SK-MEL-5 (cell line): ENCODE measurements around the gene NEU1. TPM values are rescaled to one million over a fixed set of nuclear protein-coding genes. Genes with fewer than 3 reads are reported as not detected.
"Not testable (repeated sequence)": the region's sequence is repeated elsewhere in the genome, so short reads cannot be mapped to it uniquely, and the experiment has no call there.

Experiments
- DNase-seq: peaks from one replicate; pipeline ENCODE4 v3.0.0-alpha.2; 2016; ENCODE audit warnings: low read depth, low spot score
- in situ Hi-C: cut with HindIII; loops from 2 replicates; pipeline ENCODE4 v1.10.0; 2016; ENCODE audit warnings: low sequenced_read_pairs, high pct_unique_total_duplicates, low pct_unique_long_range_greater_than_20kb
- total RNA-seq: library from RNA; depleted of rRNA; stranded (reverse); fragments of >200 nt; shearing (Covaris generic); gene quantifications from 2 replicates; pipeline ENCODE4 v1.2.3, GENCODE V29; 2014

NEU1 gene
- total RNA-seq, 1 experiment from 2014 or later: 213 TPM

- no peak for DNase-seq
- in situ Hi-C loops: no loop called here
These were observed 31.0 kb downstream of the NEU1 start for GRCh38 chr6:31831350-31832215.

DNA sequence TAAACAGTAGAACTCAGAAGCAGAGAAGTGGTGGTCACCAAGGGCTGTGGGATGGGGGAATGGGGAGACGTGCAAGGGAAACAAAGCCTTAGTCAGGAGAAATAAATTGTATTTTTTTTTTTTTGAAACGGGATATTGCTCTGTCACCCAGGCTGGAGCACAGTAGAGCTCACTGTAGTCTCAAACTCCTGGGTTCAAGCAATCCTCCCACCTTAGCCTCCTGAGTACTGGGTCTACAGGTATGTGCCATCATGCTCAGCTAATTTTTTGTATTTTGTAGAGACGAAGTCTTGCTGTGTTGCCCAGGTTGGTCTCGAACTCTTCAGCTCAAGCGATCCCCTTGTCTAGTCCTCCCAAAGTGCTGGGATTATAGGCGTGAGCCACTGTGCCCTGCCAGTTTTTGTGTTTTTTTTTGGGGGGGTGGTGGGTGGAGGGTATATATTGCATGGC lies 31.7 kb downstream of the NEU1 start:
- DNase-seq: no peak
- in situ Hi-C loops: no loop called here

DNA sequence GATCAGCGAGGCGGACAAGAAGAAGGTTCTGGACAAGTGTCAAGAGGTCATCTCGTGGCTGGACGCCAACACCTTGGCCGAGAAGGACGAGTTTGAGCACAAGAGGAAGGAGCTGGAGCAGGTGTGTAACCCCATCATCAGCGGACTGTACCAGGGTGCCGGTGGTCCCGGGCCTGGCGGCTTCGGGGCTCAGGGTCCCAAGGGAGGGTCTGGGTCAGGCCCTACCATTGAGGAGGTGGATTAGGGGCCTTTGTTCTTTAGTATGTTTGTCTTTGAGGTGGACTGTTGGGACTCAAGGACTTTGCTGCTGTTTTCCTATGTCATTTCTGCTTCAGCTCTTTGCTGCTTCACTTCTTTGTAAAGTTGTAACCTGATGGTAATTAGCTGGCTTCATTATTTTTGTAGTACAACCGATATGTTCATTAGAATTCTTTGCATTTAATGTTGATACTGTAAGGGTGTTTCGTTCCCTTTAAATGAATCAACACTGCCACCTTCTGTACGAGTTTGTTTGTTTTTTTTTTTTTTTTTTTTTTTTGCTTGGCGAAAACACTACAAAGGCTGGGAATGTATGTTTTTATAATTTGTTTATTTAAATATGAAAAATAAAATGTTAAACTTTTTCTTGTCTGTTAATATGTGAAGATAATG lies 32.9 kb downstream of the NEU1 start:
- peak; percentile 54 for DNase-seq
- in situ Hi-C loops: no loop called here

GRCh38 chr6:31827286-31828079 lies 35.1 kb downstream of the NEU1 start, which contains the start of gene HSPA1B:
TSS of gene HSPA1B (plus strand) at chr6:31827738. CDS start at chr6:31827951, 213 bp downstream.
- in situ Hi-C loops: no loop called here
- peak; percentile 100 for DNase-seq

GRCh38 chr6:31826793-31827285 lies 35.8 kb downstream of the NEU1 start:
- no peak for DNase-seq
- in situ Hi-C loops: no loop called here

DNA sequence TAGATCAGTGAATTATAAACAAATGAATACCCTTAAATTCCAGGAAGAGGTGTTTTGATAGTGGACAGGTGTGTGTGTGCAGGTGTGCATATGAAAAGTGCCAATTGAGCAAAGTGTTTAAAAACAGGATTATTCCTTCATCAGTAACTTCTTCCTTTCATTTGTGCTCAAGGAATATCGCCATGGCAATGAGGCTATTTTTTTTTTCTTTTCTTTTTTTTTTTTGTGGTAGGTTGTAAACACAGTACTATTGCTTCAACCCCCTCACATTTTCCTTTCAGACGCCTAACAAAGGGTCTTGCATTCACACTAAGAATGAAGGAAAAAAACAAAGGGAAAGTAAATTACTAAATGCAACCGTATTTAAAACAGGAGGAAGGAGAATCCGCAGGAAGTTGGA lies 37.1 kb downstream of the NEU1 start:
- DNase-seq: no peak
- in situ Hi-C loops: no loop called here

DNA sequence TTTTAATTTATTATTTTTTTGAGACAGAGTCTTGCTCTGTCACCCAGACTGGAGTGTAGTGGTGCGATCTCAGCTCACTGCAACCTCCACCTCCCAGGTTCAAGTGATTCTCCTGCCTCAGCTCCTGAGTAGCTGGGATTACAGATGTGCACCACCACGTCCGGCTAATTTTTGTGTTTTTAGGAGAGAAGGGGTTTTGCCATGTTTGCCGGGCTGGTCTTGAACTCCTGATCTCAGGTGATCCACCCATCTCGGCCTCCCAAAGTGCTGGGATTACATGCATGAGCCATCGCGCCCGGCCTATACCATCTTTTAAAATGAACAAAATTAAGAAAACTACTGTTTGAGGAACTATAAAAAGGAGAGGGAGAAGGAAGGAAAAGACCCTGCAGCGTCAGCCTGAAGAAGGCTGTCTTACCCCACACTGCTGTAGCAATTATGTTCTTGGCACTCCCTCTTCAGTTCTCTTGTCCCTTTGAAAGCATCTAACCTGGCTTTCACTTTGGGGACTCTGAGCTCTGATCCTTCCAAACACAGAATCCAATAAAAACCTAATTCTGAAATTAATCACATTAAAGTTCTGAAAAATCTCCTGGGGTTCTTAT lies 38.9 kb downstream of the NEU1 start:
- in situ Hi-C loops, DNase-seq: not testable (repeated sequence)

DNA sequence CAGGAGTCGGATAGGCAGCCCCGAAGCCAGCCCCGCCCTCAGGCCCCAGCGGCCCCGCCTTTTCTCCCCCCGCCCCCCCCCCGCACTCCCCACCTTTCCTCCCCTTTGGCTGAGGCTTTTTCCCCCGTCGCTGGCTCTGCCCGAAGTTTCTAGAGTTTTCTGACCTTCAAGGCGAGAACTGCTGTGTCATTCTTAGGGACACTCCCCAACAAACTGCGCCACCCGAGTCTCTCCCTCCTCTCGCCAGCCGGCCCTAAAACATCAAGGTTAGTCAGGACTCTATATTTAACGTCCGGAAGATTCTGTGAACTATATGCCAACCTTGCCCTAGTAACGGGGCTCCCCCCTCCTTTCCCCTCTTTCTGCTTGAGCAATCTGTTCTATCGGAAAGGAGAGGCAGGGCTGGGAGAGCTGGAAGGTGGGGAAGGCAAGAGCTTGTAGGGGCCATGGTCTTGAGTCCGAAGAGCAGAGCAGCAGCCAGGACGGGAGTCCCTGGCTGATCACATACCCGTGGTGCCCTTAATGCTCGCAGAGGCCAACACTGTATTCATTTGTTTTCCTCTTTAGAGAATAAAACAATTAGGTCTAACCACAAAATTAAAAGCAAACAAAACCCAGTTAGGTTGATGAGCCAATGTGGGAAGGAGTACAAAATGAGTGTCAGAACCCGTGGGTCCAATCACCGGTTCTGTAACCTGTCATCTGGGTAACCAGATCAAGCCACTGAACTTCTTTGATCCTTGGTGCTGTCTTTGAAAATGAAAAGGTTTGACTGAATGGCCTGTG lies 40.4 kb downstream of the NEU1 start:
- DNase-seq: peak; percentile 69
- in situ Hi-C loops: no loop called here

DNA sequence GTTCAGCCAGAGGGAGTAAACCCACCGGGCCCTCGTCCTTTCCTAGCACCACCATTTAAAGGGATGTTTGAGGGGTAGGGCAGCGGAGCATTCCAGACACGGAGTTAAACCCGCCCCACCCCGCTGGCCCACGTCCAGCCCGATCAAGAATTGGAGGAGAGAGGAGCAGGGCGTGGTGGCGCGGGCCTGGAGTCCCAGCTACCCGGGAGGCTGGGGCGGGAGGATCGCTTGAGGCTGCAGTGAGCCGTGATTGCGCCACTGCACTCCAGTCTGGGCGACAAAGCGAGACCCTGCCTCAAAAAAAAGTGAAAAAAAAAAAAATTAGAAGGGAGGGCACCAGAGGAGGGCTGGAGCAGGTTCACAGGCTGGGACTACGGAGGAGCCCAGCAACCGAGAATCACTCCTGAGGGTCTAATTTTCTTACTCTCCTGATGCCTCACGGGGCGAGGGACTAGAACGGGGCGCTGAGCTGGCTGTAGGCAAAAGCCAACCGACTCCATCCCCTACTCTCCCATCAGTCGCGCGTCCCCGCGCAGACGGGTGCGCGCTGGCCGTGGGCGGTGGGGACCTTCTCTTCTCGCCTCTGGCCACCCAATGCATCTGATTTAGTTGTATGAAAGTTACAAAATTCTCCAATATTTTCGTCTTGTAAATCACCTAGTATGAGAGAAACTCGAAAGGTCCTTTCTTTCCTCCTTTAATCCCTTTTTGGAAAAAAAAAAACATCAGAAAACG lies 41.2 kb downstream of the NEU1 start:
- peak; percentile 64 for DNase-seq
- in situ Hi-C loops: no loop called here

- DNase-seq, in situ Hi-C loops: not testable (repeated sequence)
These were observed 42.2 kb downstream of the NEU1 start for GRCh38 chr6:31820399-31820798.

- no peak for DNase-seq
- in situ Hi-C loops: no loop called here
These were observed 42.7 kb downstream of the NEU1 start for GRCh38 chr6:31819871-31820299.

- DNase-seq, in situ Hi-C loops: not testable (repeated sequence)
These were observed 44.6 kb downstream of the NEU1 start for GRCh38 chr6:31817929-31818511.

- in situ Hi-C loops, DNase-seq: not testable (repeated sequence)
These were observed 45.3 kb downstream of the NEU1 start for GRCh38 chr6:31817133-31817928.

DNA sequence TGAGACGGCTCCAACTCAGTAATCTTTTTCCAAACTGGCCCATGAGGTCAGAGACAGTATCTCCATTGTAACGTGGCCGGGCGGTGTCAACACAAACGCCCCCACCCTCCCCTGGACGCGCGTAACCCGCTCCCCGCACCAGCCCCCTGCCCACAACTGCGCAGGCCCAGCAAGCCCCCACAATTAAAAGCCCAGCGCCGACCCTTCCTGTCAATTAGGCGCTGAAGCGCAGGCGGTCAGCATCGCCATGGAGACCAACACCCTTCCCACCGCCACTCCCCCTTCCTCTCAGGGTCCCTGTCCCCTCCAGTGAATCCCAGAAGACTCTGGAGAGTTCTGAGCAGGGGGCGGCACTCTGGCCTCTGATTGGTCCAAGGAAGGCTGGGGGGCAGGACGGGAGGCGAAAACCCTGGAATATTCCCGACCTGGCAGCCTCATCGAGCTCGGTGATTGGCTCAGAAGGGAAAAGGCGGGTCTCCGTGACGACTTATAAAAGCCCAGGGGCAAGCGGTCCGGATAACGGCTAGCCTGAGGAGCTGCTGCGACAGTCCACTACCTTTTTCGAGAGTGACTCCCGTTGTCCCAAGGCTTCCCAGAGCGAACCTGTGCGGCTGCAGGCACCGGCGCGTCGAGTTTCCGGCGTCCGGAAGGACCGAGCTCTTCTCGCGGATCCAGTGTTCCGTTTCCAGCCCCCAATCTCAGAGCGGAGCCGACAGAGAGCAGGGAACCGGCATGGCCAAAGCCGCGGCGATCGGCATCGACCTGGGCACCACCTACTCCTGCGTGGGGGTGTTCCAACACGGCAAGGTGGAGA lies 47.4 kb downstream of the NEU1 start, which contains the start of the genes HSPA1A and HSPA1L:
TSS of gene HSPA1A (plus strand) at position 519 of the 814 bp plus-strand sequence. CDS start at position 733, 214 bp downstream.
TSS of gene HSPA1L (minus strand) at position 259 of the 814 bp plus-strand sequence. CDS start 3,311 bp downstream, outside the sequence.
- DNase-seq: peak; percentile 46
- in situ Hi-C loops: no loop called here
